ENCODE data around the gene OR52I2.

The OR52I2 gene

DNA sequence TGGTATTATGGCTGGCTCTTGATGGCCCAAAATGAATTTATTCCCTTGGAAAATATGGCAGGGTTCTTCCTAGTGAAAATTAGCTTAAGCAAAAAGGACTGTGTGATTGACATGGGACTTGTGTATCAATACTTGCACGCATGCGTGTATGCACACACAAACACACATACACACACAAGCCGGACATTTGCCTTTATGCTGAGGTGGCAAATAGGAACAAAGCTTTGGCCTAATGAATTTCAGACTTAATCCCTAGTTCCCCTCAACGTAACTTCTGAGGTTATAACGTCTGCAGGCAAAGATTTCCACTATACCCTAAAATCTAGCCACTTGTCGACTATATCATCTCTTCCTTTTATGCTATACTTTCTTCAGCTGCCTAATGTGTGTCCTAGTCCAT, 2.9 kb upstream of the OR52I2 start:
- FAIRE-seq, result no peak
- TF ChIP-seq, protein P1, sequence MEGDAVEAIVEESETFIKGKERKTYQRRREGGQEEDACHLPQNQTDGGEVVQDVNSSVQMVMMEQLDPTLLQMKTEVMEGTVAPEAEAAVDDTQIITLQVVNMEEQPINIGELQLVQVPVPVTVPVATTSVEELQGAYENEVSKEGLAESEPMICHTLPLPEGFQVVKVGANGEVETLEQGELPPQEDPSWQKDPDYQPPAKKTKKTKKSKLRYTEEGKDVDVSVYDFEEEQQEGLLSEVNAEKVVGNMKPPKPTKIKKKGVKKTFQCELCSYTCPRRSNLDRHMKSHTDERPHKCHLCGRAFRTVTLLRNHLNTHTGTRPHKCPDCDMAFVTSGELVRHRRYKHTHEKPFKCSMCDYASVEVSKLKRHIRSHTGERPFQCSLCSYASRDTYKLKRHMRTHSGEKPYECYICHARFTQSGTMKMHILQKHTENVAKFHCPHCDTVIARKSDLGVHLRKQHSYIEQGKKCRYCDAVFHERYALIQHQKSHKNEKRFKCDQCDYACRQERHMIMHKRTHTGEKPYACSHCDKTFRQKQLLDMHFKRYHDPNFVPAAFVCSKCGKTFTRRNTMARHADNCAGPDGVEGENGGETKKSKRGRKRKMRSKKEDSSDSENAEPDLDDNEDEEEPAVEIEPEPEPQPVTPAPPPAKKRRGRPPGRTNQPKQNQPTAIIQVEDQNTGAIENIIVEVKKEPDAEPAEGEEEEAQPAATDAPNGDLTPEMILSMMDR (IDR thresholded peaks at IDR 0.05; ENCODE audit: insufficient read depth, missing control alignments), result no peak
- DNase-seq (ENCODE audit: insufficient read length, low spot score), result no peak

DNA sequence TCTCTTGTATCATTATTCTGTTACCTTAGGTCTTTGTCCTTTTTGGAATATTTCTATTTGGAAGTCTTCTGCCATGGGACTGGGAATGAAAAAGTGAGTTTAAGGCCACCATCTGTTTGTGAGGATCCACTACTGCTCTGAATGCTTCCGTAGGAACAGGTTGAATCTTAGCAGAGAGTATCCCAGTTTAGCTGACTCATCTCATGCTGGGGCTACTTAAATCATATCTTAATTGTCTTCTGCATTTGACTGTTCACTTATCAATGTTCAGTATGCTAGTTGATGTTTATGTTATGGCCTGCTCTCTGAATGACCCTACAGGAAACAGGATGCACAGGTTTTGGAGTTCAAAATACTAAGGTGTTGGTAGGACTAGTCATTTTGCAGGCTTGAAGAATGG, 1.4 kb upstream of the OR52I2 start:
- FAIRE-seq (no peak), DNase-seq (ENCODE audit: insufficient read length, low spot score) (no peak)
- TF ChIP-seq, protein P1 (IDR thresholded peaks at IDR 0.05; ENCODE audit: insufficient read depth, missing control alignments), result no peak

DNA sequence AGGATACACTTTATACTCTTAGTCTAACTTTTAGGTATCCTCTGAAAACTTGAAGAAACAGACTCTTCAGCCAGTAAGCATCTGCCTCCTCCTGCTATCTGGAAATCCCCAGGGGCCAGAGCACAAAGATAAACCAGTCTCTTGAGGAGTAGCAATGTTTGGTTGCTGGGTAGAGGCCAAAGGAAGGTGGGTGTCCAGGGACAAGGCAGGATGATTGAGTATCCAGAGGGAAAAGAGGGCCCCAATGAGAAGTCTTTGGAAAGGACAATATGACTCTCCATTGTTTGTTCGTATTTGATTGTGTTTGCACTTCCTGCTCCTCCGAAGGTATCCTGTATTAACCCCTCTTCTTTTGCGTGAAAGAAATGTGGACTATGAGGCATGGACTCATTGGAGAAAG, 7.5 kb downstream of the OR52I2 start:
- FAIRE-seq, result no peak
- TF ChIP-seq, protein P1 (IDR thresholded peaks at IDR 0.05; ENCODE audit: insufficient read depth, missing control alignments), result no peak

DNA sequence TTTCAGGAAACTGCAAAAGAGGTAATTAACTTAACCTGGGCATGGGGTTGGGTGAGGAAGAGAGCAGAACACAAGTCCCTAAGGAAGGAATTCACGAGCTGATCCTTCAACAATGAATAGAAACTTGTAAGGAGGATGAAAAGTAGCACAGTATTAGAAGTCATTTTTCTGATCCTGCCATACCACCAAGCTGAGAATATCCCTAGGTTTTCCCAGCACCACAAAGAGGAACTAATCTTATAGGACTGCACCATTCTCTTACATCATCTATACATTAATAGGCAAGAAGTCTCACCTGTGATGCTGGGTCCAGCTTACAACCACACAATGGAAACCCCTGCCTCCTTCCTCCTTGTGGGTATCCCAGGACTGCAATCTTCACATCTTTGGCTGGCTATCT, 12.2 kb downstream of the OR52I2 start, which contains the start of gene OR52I1:
Gene OR52I1, plus strand, starts transcription at position 301 of the 400 bp plus-strand sequence. Its CDS starts 0 bp downstream, at position 301.
- DNase-seq (ENCODE audit: insufficient read length, low spot score) (no peak), FAIRE-seq (no peak)
- TF ChIP-seq, protein P1 (IDR thresholded peaks at IDR 0.05; ENCODE audit: insufficient read depth, missing control alignments), result no peak

More for the DNA sequence above, 7.5 kb downstream of the OR52I2 start:
- no peak for DNase-seq (ENCODE audit: insufficient read length, low spot score)

DNA sequence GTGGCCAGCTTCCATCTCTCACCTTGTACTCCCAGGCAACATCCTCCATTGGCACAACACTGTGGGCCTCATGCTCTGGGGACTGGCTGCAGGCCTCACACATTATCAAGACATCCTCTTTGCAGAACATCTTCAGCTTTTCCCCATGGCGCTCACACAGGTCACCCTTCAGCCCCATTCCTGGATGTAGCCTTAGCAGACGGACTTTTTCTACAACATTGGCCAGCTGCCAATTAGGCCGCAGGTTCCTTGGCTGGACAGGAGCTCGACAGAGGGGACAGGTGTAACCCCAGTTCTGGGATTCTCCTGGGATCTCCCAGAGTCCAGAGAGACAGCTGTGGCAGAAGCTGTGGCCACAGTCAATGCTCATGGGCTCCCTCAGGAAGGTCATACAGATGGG, 23.5 kb downstream of the OR52I2 start:
- DNase-seq (ENCODE audit: insufficient read length, low spot score) (no peak), FAIRE-seq (no peak)

DNA sequence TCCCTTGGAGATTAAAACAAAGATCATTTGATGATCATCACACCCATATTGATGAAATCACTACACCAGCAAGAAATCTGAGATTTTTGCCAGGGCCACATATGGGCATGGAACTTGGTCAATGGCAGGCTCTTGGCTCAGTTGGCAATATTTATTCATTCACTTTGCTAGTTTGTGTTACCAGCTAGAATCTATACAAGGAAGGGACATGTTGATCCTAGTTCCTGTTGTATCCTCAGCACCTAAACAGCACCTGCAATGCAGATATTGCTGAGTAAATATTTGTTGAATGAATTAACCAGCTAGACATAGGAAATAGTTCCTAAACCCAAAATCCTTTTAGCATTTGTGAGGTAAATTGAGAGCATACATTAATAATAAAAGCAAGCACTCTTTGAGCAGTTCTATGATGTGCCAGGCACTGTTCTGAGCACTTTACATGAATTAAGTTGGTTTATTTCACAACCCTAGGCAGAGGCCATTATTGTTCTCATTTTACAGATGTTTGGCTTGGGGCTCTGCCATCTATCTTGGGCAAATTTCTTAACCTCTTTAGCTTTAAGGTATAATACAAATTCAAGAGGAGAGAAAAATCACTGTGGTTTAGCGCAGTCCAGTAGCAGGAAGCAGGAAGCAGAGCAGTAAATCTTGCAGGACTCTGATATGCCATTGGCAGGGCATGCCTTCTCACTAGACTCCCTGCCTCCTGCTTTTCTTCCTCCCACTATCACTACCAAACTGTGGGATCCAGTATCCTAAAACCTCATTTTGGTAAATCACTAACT, 24.9 kb downstream of the OR52I2 start:
- no peak for DNase-seq (ENCODE audit: insufficient read length, low spot score)
- TF ChIP-seq, protein P1 (IDR thresholded peaks at IDR 0.05; ENCODE audit: insufficient read depth, missing control alignments), result no peak
- FAIRE-seq, result no peak

More for the DNA sequence above, 23.5 kb downstream of the OR52I2 start:
- TF ChIP-seq, protein P1 (IDR thresholded peaks at IDR 0.05; ENCODE audit: insufficient read depth, missing control alignments), result no peak

DNA sequence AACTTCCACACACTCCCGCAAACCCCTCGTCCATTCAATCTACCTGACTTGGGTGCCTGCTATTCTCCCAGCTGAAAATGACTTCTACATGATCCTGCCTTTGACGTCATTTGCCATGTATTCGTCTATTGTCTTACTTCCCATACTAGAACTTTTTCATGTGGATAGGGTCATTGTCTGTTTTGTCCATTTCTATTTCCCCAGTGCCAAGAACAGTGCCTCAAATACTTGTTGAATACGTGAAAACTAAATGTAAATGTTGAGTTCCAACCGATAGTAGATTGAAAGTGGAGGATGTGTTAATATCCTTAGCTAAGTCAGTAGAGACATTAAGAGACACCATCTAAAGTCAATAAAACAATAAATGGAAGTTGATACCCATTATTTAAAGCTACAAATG, 25.6 kb downstream of the OR52I2 start:
- TF ChIP-seq, protein P1 (IDR thresholded peaks at IDR 0.05; ENCODE audit: insufficient read depth, missing control alignments), result no peak
- FAIRE-seq, result no peak
- no peak for DNase-seq (ENCODE audit: insufficient read length, low spot score)

Data from D721Med (cell line).